Kasumi-1 (cell line): ENCODE results near the gene CASZ1.

Experiments
- DNase-seq, 2 experiments: peaks; one replicate each; lab custom pipeline; 2025; lab: John Stamatoyannopoulos, UW

Gene CASZ1

DNA sequence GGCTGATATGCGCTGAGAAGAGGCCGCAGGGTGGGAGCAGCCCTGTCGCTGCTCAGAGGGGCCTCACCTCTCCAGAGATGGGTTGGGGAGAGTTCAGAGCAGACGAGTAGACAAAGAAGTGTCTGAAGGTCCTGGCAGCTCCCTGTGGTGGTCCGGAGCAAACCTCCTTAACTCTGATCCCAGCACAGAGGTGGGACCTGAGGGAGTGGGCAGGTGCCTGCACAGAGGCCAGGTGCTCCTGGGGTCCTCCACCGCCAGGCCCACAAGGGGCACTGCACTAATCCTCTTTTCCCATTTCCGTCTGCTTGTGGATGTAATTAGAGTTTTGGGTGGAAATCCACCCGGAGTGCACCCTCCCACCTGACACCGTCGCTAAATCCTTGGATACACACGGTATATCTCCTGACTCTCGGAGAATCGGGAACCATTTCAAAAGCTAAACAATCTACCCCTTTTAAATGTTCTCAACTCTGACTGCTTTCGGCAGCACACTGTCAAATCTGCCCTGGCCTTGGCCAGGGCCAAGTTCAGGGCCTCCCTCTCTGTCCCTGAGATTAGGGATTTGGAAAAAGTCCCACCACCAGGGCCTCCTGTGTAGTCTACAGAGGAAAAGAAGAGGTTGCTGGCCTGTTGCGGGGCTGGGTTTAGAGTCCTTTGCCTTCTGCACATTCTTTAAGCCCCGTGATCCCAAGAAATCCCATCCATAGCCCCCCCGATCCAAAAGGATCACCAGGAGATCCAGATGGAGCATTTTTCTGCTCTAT is 22.4 kb downstream of the CASZ1 start:
- DNase-seq, result no peak

DNA sequence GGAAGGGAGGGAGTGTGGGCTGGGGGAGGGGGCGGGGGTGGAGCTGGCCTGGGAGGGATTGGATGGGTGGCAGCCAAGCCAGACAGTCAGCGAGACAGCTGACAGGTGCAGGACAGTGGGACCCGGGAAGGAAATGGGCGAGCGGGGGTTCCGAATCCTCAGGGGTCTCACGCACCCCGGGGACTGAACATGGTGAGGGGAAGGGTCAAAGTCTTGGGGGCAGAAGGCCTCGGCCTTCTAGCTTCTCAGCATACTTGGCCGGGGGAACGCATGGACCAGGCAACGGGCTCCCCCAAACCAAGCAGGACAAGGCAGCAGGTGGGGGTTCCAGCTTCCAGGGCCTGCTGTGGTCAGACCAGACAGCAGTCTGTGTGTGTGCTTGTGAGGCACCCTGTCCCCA is 23.1 kb downstream of the CASZ1 start:
- DNase-seq, result no peak

DNA sequence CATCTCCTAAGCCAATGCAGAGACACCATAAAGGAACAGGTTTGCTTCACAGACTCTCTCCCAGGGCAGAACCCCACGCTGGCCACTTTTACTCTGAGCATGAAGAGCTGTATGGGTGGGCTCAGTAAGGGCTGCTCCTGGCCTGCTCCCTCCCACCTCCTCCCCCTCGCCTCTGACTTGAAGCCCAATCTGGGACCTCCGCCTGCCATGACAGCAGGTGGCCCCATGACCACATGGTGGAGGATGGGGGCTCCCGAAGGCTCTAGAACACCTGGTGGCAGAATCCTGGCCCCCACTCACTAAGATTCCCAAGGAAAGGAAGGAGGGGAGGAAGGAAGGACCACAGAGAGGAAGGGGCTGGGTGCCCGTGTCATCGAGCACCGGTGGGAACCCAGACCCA is 23.7 kb downstream of the CASZ1 start:
- no peak for DNase-seq

DNA sequence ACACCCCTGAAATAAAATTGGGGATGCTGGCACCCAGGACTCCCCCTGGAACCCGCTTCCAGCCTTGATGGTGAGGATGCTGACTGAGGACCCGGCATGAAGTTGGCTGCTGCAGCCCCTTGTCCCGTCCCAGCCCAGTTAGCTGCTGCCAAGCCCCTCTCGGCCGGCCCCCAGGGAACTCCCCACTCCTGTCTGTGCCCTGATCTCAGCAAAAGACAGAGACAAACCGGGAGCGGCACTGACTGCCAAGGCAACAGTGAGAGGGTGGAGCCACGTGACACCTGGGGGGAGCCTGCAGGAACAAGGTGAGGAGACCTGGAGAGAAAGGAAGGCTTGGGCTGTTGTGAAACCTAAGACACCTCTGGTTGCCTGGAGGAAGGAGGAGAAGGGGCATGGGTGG is 24.7 kb downstream of the CASZ1 start:
- DNase-seq, result no peak

DNA sequence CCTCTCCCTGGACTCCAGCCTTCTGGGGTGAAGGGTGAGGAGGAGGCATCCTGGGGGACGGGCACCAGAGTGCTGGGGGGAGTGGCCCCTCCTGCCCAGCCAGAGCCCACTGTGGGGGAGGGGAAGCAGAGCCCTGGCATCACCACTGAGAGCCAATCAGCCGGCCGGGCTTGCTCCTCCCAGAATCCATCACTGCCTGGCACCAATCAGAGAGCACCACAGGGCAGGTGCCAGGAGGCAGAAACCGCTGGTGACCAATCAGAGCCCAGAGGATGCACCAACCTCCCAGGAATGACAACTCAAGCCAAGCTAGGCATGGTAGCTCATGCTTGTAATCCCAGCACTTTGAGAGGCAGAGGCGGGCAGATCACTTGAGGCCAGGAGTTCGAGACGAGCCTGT is 27.9 kb downstream of the CASZ1 start:
- DNase-seq, result no peak

DNA sequence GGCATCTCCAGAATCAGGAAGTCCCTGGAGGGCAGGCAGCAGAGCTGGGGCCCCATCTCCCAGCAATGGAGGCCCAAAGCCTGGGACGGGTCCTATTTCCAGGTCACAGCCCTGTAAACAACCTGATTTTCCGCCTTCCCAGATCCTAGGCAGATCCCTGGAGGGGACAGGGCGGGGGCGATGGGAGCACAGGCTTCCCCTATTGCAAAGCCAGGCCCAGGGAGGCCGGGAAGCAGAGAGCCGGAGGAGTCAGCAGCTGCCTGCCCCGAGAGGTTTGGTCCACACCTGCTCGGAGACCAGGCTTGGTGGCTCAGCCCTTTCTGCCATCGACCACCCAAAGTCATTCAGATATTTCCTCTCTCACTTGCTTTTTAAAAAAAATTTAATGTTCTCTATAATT is 29.2 kb downstream of the CASZ1 start:
- DNase-seq, result no peak

DNA sequence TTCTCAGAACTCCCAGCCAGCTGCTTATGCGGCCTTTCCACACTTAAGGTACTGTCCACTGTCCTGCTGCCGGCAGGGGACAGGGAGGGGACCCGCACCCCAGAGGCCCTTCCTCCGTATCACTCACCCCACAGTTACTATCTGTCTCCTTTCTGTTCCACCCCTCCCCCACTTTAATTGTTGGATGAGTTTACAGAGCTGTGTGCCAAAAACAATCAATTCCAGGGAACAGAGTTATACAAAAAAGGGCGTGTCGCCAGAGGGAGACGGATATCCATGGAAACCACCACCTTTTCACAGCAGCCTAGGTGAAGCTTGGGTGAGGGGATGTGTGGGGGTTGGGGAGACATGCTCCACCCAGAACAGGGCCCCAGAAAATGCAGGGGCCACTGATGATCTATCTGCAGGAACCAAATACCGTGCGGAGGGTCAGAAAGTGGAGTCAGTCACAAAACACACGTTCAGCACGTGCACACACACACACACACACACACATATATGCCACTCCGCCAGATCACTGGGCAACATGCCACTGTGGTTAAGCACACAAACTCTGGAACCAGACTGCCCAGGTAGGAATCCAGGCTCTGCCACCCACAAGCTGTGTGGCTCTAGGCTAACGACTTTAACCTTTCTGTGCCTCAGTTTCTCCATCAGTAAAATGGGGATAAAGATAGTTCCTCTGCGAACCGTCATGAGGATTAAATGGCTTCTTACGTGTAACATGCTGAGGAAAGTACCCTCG is 30.5 kb downstream of the CASZ1 start:
- no peak for DNase-seq

DNA sequence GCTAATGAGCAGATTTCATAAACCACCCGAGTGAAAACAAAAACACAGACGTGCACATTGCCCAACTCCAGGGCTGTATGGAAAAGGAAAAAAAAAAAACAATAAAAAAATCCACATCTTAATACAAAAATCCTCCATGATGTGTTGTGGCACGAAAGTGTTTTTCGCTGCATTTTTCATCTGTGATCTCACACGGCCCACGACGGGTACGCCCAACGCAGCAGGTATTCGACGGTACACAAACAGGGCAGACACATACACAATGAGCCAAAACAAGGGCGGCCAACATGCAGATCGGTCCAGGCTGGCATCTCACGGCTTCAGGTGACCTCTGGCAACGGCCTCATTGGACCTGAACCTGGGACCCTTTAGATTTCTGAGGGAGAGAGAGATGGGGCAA is 31.1 kb downstream of the CASZ1 start:
- DNase-seq, result no peak

DNA sequence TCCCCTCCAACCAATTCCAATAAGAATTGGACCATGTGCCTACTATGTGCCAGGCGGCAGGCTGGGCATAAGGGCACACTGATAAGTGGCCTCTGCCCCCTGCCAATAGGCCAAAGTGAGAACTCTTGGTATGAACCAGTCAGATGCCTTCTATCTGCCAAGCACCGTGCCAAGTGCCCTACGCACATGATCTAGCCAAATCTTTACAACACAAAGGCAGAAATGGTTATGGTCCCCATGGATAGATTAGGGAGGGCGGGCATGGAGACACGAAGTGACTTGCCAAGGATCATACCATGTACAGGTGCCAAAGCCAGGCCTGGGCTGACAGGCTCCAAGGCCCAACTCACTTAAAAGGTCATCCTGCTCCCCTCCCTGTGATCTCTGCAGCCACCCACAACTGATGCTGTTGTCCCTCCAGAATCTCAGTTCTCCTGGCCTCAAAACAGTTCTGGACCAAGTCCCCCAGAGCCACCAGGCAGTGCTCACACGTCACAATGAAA is 32.1 kb downstream of the CASZ1 start:
- no peak for DNase-seq

DNA sequence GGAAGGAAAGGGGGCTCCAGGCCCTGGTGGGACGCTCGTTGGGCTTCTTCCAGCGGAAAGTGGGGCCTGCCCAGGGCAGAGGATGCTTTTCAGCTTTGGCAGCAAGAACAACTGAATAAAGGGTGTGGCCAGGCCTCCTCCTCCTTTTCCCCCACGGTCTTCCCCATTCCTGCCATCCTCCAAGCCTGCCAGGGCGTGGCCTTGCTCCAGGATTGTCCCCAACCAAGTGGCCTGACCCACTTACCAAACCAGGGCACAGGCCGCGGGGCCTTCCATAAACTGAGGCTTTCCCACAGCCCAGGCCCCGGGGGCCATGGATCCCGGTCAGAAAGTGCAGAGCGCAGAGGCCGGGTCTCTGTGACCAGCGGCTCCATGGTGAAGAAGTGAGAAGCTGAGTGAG is 33.6 kb downstream of the CASZ1 start:
- DNase-seq, result no peak

DNA sequence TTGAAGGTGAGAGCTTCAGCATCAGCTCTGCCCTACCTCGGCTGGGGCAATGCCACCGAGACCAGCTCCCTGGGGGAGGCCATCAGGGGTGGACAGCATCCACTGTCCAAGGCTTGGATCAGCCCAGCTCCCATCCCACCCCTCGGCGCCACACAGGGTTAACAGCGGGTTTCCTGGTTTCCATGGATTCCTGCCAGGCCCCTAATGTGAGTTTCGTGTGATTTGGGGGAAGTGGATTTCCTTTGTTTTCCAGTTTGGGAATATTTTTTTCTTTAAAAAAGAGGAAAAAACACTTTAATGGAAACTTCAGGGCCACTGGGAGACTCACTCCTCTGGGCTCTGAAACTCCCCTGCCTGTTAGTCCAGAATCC is 34.3 kb downstream of the CASZ1 start:
- no peak for DNase-seq

DNA sequence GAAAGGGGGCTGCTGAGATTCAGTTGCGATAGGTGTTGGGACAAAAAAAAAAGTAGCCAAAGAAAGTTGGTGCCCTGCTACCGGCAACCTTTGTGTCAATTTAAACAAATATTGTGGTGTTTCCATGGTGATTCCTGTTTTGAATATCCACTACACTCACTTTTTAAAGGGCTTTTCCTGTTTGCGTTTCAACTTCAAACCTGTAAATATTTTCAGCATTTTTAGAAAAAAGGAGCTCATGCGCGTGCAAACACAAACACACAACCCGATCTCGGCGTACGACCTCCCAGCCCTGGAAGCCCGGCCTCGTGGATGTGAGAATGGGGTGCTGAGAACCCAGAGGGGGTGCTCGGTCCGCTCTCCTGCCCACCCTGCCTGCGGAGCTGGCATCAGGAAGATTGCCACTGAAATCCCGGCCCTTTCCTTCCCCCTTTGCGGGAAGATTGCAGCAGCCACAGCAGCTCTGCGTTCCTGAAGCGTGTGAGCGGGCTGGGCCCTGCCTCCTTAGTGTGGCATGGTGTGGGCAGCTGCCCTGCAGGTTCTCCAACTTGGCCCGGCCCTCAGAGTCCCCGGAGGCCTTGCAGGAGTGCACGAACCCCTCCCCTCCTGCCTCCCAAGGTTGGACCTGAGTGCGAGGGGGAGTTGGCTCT is 34.8 kb downstream of the CASZ1 start:
- no peak for DNase-seq

DNA sequence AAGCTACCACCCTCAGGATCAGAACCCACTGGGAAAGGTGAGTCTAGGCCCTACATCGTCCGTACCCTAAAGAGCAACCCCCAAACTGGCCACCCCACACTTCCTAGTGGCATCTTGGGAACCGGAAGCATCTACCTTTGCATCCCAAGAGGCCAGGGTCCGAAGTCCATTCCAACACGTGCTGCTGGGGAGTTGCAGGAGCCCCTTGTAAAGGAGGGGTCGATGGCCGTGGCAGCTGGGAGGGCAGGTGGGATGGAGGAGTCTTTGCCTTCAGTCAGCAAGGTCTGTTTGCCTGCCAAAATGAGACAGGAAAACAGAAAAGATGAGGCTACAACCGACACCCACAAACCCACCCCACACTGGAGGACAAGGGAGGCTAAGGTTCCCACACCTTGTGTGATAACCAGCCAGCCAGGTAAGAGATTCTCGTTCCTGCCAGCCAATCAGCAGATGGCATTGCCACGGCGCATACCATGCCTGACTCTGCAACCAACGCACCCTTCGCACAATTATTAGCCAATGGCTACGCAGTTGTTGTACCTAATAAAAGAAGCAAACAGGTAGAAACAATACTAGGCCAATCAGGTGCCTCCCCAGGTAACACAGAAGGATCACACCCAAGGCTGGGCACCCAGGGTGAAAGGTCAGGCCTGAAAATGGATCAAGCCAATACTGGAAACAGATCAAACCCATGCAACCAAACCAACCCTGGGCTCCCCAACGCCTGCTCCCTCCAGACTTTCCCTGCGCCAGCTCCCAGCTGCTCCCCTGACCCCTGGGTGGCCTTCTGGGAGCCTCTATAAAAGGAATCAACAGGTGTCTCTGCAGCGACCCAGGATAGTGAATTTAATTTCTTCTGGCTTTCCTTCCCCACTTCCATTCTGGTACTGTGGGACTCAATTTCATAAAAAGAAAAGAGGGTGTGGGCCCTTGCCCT is 35.6 kb downstream of the CASZ1 start:
- no peak for DNase-seq

DNA sequence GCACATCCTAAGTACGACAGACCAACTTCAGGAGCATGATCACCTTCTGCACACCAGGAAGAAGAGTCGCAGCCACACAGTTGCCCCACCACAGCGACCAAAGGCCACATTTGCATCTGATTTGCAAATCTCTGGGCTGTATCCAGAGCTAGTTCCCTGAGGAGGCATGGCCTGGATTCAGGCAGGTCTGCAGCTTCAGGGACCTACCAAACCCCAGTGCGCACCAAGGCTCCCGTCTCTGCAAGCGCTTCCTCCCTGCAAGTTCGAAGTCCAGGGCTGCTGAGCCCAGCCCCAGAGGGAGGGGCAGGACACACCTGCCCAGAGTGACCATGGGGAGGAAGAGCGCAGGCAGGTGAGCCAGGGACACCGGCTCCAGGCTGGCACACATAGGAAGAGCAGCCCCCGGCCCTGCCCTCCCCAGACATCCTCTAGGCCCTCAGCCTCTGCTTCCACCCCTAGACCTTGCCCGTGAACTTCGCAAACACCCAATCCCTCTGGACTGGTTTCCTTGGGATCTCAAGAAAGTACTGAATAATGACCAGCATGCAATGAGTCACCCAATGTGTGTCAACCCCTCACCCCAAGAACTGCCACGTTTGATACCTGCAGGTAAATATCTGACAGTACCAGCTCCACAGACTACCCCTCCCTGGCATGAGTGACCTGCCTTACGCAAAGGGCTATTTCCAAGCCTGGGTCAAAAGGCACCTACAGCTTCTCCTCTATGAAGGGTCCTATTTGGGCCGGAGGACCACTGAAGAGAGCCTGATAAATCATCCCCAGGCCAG is 36.8 kb downstream of the CASZ1 start:
- DNase-seq, result no peak

DNA sequence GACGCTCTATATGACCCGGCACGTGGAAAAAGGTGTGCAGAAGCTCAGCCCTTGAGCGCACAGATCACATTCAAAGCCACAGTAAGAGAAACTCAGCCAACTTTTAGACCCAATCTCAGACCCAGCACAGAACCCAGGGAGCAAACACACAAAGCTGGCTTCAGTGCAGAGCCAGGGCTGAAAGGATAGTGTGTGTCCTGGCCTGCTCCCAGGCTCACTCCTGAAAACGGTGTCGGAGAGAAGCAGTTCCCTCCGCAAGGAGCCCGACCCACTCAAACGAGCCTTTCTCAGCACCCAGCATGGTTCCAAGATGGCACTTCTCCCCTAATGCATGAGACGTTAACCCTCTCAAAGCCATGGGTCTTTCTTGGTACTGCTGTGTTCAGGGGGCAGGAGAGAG is 39.6 kb downstream of the CASZ1 start:
- no peak for DNase-seq

DNA sequence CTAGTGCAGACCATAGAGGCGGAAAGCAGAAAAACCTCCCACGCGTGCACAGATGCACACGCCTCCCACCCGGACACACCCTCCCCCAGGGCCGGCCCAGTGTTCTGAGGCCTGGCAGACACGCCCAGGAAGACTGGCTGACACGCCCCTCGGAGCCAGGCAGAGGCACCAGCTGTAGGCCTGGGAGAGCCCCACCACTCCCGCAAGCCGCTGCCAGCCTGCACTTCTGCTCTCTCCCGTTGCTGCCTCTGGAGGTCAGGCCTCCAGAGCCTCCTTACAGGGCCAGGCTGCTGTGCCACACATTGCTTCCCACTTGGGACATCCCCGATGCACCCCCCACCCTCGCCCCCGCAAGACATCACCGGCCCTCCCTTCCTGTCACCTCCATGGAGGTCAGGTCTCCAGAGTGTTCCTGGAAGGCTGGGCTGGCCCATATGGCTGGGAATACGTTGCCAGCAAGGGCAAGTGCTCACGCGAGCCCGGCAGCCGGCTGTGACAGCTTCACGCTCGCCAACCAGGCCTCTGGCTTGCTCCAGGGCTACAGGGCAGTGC is 40.4 kb downstream of the CASZ1 start:
- peak; percentile 30 to 38 for DNase-seq

DNA sequence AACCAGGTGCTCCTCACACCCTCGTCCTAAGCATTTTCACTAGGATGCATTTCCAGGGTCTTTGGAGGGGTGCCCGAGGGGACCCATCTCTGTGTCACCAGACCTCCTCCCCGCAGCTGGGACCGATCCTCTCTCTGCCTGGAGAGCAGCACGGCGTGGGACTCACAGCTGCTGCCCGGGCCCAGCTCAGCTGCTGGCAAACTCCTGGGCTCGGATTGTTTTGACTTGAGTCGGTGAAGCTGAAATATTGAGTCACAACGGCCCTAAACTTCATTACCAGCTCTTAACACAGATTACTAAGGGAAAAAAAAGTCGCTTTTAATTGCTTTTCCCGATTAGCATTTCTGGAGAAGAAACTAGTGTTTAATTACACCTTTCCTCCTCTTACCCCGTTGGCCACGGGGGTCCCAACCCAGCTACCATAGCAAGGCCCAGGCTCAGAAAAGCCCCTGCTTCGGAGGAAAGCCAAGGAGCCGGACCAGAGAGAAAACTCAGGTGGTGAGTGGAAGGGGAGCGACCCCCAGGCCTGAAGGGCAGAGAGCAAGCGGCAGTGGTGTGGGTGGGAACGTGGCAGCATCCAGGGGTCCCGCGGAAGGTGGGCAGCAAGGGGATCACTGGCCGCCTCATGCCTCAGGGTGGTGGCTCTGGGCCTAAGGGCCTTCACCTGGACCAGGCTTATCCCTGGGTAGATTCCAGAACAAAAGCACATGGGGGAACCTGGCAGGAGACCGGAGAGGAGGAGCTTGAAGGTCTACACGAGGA is 41.7 kb downstream of the CASZ1 start:
- DNase-seq, result no peak

DNA sequence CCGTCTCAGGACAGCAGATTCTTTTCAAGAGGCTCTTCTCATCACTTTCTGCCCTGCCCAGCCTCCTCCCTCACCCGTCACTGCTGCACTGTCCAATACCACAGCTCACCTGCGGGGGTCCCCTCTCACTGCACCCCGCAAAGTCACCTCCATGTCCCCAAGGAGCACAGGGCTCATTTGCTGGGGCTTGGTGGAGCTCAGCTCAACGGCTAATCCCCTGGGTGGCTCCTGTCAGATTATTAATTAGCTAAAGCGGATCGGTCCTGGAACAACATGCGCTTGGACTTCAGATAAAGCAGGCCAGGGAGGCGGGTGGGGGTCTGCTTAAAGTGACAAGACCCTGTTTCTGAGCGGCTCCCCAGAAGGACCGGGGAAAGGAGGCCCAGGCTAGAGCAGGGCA is 43.1 kb downstream of the CASZ1 start:
- DNase-seq, result no peak

DNA sequence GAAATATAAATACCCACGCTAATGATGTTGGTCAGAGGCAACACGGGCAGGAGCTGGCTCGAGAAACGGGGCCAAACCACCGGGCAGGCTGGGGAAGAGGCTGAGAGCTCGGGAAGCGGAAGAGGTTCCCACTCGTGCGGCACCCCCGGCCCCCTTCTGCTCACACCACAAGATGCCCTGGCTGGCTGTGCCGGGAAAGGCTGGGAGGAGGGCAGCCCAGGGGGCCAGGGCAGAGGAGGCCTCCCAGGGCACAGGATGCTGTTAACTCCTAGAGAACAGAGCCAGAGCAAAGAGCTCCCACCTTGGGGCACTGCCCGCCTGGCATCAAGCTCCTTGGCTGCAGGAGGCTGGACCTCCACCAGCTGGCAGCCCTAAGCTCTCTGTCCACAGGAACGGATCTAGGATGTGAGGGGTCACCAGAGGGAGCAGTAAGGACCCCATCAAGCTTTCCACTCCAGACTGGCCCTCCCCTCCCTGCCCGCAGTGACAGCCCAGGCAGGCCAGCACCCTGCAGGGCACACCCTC is 44.8 kb downstream of the CASZ1 start:
- DNase-seq, result no peak

DNA sequence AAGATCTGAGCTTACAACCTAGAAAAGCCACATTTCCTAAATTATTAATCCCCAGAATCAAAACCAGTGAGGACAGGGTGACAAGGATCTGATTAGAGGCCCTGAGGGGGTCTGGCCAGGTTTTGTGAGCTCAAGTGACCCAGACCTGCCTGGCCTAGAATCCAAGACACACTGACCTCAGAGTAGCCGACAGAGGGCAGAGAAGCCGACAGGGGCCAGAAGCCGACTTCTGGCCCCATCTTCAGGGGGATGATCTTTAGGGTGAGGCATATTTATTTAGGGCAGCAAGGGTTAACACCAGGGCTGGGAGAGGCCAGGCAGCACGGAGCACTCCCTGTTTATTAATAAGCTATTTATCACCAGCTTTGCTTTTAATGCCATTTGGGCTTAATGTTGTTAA is 45.3 kb downstream of the CASZ1 start:
- DNase-seq, result no peak
